ENCODE results near the gene IKZF5. TPM values are rescaled to one million over a fixed set of nuclear protein-coding genes. Genes with fewer than 3 reads are reported as not detected.

Gene IKZF5
- total and polyA plus RNA-seq, 9 of the 15 experiments (the other 6 are each of a cell fraction or from before 2014, with no cell fraction given) = 3.8 to 19.6 (median 12.4) TPM

DNA sequence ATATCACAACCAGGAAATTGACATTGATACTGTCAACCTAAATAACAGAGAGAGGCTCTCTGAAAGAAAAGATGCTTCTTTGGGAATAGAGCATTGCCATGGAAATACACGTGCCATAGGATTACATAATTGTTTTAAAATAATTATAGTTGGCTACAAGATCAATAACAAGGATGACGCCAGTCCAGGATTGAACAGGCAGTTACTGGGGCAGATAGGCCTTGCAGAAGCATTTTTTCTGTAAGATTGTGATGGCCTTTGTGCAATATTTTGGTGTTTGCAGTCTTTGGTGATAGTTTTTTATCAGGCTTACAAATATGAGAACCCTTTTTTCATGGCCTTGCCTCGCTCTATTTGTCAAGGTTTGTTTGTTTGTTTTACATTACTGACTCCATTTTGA lies 10.7 kb upstream of the IKZF5 start:
- POLR2A ChIA-PET = interaction anchor here (0.6 kb wide), 1 partner anchor 202 kb away, joined by 4 read pairs; no protein-coding TSS in a partner anchor
- no peaks in the 10 kb centered on the region for H3K79me2 ChIP-seq (ENCODE audit: control insufficient read depth, insufficient read depth, low read length)
- no peaks in the 10 kb centered on the region for H3K27me3 ChIP-seq (ENCODE audit: control insufficient read depth in 2 of 2, insufficient read depth in 2 of 2, low read length in 2 of 2)
- no peak overlapping the region for H2AFZ ChIP-seq (ENCODE audit: low read depth, low read length)
- CTCF ChIA-PET (ENCODE audit: low intra/inter-chr PET ratio) = no interaction called here
- H3K9me1 ChIP-seq (ENCODE audit: control insufficient read depth, insufficient read depth, low read length) = no peaks in the 10 kb centered on the region
- no peak overlapping the region for H3K9ac ChIP-seq (ENCODE audit: insufficient read depth in 1 of 2, low read depth in 2 of 2, low read length in 2 of 2)
- FAIRE-seq (no peak), ATAC-seq (no peak), DNase-seq (ENCODE audit: extremely low read depth in 1 of 4, low spot score in 3 of 4) (no peak)
- no peaks in the 10 kb centered on the region for H4K20me1 ChIP-seq (replicated peaks; ENCODE audit: control insufficient read depth, insufficient read depth, low read length)
- H3K36me3 ChIP-seq (ENCODE audit: control insufficient read depth, insufficient read depth, low read length) = no peaks in the 10 kb centered on the region
- no peak overlapping the region for H3K27ac ChIP-seq (ENCODE audit: extremely low read depth, low read depth, low read length)
- intact Hi-C loops (cut with micrococcal nuclease) (no loop called here), in situ Hi-C loops (cut with MboI) (no loop called here)
- no peaks in the 10 kb centered on the region for H3K9me3 ChIP-seq (replicated peaks; ENCODE audit: control insufficient read depth, insufficient read depth, low read depth, low read length)
- H3K4me1 ChIP-seq (replicated peaks in 1 of 2; ENCODE audit: control insufficient read depth in 2 of 2, insufficient read depth in 2 of 2, low read length in 2 of 2) = no peaks in the 10 kb centered on the region
- BruUV-seq (replicated peaks) = no TSS peak
- 48% methylated on average over 3 of the region's 3 CpGs for WGBS (ENCODE audit: insufficient coverage, low coverage, missing lambda C conversion rate)
- H3K4me2 ChIP-seq (ENCODE audit: insufficient read depth, low read length) = no peak overlapping the region
- H3K4me3 ChIP-seq = no peak overlapping the region
- TF ChIP-seq, protein P1, sequence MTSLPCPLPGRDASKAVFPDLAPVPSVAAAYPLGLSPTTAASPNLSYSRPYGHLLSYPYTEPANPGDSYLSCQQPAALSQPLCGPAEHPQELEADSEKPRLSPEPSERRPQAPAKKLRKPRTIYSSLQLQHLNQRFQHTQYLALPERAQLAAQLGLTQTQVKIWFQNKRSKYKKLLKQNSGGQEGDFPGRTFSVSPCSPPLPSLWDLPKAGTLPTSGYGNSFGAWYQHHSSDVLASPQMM (CRISPR knock-in tag; IDR thresholded peaks at IDR 0.05) = no peak
- TF ChIP-seq SP2 (IDR thresholded peaks at IDR 0.05; ENCODE audit: extremely low read depth, low read depth, low read length, poor library complexity, severe bottlenecking) (no peak), ADNP (tag; IDR thresholded peaks at IDR 0.05) (no peak), TSC22D4 (tag; IDR thresholded peaks at IDR 0.05) (no peak), SRSF7 (optimal IDR thresholded peaks at IDR 0.05; ENCODE audit: low read depth, low read length) (no peak)
- TF ChIP-seq, protein P2, sequence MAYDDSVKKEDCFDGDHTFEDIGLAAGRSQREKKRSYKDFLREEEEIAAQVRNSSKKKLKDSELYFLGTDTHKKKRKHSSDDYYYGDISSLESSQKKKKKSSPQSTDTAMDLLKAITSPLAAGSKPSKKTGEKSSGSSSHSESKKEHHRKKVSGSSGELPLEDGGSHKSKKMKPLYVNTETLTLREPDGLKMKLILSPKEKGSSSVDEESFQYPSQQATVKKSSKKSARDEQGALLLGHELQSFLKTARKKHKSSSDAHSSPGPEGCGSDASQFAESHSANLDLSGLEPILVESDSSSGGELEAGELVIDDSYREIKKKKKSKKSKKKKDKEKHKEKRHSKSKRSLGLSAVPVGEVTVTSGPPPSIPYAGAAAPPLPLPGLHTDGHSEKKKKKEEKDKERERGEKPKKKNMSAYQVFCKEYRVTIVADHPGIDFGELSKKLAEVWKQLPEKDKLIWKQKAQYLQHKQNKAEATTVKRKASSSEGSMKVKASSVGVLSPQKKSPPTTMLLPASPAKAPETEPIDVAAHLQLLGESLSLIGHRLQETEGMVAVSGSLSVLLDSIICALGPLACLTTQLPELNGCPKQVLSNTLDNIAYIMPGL (CRISPR knock-in tag; IDR thresholded peaks at IDR 0.05) = no peak
- TF ChIP-seq, protein P3, sequence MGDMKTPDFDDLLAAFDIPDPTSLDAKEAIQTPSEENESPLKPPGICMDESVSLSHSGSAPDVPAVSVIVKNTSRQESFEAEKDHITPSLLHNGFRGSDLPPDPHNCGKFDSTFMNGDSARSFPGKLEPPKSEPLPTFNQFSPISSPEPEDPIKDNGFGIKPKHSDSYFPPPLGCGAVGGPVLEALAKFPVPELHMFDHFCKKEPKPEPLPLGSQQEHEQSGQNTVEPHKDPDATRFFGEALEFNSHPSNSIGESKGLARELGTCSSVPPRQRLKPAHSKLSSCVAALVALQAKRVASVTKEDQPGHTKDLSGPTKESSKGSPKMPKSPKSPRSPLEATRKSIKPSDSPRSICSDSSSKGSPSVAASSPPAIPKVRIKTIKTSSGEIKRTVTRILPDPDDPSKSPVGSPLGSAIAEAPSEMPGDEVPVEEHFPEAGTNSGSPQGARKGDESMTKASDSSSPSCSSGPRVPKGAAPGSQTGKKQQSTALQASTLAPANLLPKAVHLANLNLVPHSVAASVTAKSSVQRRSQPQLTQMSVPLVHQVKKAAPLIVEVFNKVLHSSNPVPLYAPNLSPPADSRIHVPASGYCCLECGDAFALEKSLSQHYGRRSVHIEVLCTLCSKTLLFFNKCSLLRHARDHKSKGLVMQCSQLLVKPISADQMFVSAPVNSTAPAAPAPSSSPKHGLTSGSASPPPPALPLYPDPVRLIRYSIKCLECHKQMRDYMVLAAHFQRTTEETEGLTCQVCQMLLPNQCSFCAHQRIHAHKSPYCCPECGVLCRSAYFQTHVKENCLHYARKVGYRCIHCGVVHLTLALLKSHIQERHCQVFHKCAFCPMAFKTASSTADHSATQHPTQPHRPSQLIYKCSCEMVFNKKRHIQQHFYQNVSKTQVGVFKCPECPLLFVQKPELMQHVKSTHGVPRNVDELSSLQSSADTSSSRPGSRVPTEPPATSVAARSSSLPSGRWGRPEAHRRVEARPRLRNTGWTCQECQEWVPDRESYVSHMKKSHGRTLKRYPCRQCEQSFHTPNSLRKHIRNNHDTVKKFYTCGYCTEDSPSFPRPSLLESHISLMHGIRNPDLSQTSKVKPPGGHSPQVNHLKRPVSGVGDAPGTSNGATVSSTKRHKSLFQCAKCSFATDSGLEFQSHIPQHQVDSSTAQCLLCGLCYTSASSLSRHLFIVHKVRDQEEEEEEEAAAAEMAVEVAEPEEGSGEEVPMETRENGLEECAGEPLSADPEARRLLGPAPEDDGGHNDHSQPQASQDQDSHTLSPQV (IDR thresholded peaks at IDR 0.05) = no peak
- TF ChIP-seq, protein P4, sequence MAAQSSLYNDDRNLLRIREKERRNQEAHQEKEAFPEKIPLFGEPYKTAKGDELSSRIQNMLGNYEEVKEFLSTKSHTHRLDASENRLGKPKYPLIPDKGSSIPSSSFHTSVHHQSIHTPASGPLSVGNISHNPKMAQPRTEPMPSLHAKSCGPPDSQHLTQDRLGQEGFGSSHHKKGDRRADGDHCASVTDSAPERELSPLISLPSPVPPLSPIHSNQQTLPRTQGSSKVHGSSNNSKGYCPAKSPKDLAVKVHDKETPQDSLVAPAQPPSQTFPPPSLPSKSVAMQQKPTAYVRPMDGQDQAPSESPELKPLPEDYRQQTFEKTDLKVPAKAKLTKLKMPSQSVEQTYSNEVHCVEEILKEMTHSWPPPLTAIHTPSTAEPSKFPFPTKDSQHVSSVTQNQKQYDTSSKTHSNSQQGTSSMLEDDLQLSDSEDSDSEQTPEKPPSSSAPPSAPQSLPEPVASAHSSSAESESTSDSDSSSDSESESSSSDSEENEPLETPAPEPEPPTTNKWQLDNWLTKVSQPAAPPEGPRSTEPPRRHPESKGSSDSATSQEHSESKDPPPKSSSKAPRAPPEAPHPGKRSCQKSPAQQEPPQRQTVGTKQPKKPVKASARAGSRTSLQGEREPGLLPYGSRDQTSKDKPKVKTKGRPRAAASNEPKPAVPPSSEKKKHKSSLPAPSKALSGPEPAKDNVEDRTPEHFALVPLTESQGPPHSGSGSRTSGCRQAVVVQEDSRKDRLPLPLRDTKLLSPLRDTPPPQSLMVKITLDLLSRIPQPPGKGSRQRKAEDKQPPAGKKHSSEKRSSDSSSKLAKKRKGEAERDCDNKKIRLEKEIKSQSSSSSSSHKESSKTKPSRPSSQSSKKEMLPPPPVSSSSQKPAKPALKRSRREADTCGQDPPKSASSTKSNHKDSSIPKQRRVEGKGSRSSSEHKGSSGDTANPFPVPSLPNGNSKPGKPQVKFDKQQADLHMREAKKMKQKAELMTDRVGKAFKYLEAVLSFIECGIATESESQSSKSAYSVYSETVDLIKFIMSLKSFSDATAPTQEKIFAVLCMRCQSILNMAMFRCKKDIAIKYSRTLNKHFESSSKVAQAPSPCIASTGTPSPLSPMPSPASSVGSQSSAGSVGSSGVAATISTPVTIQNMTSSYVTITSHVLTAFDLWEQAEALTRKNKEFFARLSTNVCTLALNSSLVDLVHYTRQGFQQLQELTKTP (IDR thresholded peaks at IDR 0.05; ENCODE audit: low read depth in 1 of 2, partially characterized antibody in 2 of 2) = no peak

All from K562 (cell line).